Measurements from ENCODE around the gene CDC6.
A peak's percentile ranks its signal among the peaks of the same experiment; 100 is the strongest.

Gene CDC6

DNA sequence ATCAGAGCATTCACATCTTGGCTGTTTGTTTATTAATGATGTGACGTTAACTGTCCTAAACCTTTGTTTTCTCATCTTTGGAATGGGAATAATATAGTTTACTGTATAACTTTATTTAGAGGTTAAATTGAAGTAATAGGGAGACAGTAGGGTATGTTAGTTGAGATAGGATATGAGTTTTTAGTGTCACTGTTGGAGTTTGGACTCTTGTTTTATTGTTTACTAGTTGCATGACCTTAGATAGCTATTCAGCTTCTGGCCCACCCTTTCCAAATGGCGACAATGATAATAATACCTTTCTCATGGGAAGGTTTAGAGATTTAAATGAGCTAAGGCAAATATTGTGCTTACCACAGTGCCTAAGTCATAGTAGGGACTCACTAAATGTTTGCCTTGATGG is 28.2 kb upstream of the CDC6 start:
- H3K4me3 ChIP-seq (ENCODE audit: low read length in 2 of 2): no peak overlapping the region
- peak overlapping the region; percentile 35 to 44 for H3K27ac ChIP-seq (ENCODE audit: low read depth in 2 of 2, low read length in 2 of 2)
- no peaks in the 10 kb centered on the region for H3K9me3 ChIP-seq (ENCODE audit: control insufficient read depth in 2 of 2, low read length in 2 of 2)
- no peak overlapping the region for H3K9ac ChIP-seq (ENCODE audit: low read depth in 1 of 2, low read length in 2 of 2)
- no peaks in the 10 kb centered on the region for H3K4me1 ChIP-seq (ENCODE audit: control insufficient read depth in 2 of 2, insufficient read depth in 2 of 2, low read length in 2 of 2)
- H3K27me3 ChIP-seq (ENCODE audit: control insufficient read depth in 2 of 2, insufficient read depth in 2 of 2, low read length in 2 of 2): no peaks in the 10 kb centered on the region
- peaks cover 39 to 51% of the 10 kb centered on the region in 2 donors for H3K36me3 ChIP-seq (ENCODE audit: control insufficient read depth in 2 of 2, insufficient read depth in 2 of 2, low read length in 2 of 2)

DNA sequence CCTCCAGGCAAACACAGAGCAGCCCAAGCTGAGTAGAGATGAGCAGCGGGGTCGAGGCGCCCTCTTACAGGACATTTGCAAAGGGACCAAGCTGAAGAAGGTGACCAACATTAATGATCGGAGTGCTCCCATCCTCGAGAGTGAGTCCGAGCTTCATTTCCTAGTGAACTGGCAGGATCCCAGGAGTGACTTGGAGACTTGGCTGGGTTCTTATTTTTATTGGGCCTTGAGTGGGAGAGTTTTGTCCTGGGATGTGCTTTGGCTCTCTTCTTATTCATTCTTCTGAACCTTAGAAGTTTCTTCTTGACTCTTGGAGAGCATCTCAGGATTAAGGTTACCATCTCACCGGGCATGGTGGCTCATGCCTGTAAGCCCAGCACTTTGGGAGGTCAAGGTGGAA is 27.2 kb upstream of the CDC6 start:
- no peak overlapping the region for H3K27ac ChIP-seq (ENCODE audit: low read depth in 2 of 2, low read length in 2 of 2)
- H3K27me3 ChIP-seq (ENCODE audit: control insufficient read depth in 2 of 2, insufficient read depth in 2 of 2, low read length in 2 of 2): no peaks in the 10 kb centered on the region
- no peaks in the 10 kb centered on the region for H3K9me3 ChIP-seq (ENCODE audit: control insufficient read depth in 2 of 2, low read length in 2 of 2)
- no peak overlapping the region for H3K4me3 ChIP-seq (ENCODE audit: low read length in 2 of 2)
- H3K9ac ChIP-seq (ENCODE audit: low read depth in 1 of 2, low read length in 2 of 2): no peak overlapping the region
- H3K4me1 ChIP-seq (ENCODE audit: control insufficient read depth in 2 of 2, insufficient read depth in 2 of 2, low read length in 2 of 2): no peaks in the 10 kb centered on the region
- peaks cover 48 to 62% of the 10 kb centered on the region in 2 donors for H3K36me3 ChIP-seq (ENCODE audit: control insufficient read depth in 2 of 2, insufficient read depth in 2 of 2, low read length in 2 of 2)

DNA sequence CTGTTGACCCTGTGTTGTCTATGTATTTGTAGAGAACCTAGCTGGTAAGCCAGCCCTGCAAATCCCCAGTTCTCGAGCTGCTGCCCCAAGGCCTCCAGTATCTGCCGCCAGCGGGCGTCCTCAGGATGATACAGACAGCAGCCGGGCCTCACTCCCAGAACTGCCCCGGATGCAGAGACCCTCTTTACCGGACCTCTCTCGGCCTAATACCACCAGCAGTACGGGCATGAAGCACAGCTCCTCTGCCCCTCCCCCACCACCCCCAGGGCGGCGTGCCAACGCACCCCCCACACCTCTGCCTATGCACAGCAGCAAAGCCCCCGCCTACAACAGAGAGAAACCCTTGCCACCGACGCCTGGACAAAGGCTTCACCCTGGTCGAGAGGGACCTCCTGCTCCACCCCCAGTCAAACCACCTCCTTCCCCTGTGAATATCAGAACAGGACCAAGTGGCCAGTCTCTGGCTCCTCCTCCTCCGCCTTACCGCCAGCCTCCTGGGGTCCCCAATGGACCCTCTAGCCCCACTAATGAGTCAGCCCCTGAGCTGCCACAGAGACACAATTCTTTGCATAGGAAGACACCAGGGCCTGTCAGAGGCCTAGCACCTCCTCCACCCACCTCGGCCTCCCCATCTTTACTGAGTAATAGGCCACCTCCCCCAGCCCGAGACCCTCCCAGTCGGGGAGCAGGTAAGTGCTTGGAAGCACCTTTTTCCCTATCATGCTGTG is 23.1 kb upstream of the CDC6 start:
- H3K27me3 ChIP-seq (ENCODE audit: control insufficient read depth in 2 of 2, insufficient read depth in 2 of 2, low read length in 2 of 2): no peaks in the 10 kb centered on the region
- no peak overlapping the region for H3K9ac ChIP-seq (ENCODE audit: low read depth in 1 of 2, low read length in 2 of 2)
- H3K36me3 ChIP-seq (ENCODE audit: control insufficient read depth in 2 of 2, insufficient read depth in 2 of 2, low read length in 2 of 2): peaks cover 43 to 56% of the 10 kb centered on the region in 2 donors
- no peaks in the 10 kb centered on the region for H3K9me3 ChIP-seq (ENCODE audit: control insufficient read depth in 2 of 2, low read length in 2 of 2)
- no peaks in the 10 kb centered on the region for H3K4me1 ChIP-seq (ENCODE audit: control insufficient read depth in 2 of 2, insufficient read depth in 2 of 2, low read length in 2 of 2)
- H3K27ac ChIP-seq (ENCODE audit: low read depth in 2 of 2, low read length in 2 of 2): no peak overlapping the region
- no peak overlapping the region for H3K4me3 ChIP-seq (ENCODE audit: low read length in 2 of 2)

DNA sequence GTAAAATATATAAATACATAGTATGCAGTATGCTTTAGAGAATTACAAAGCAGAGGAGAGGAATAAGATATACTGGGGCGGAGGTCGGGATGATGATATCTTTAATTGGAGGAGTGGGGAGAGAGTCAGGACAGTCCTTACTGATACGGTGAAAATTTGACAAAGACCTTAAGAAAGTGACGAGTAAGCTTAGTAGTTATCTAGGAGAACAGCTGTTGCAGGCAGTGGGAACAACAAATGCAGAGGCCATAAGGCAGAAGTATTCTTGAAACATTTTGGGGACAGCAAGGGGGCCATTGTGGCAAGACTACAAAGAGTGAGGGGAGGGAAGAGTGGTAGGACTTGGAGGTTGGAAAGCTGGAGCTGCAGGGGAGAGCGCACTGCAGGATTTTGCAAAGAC is 22.3 kb upstream of the CDC6 start:
- Histone ChIP-seq H3K27me3 (ENCODE audit: control insufficient read depth in 2 of 2, insufficient read depth in 2 of 2, low read length in 2 of 2) (no peaks in the 10 kb centered on the region), H3K4me3 (ENCODE audit: low read length in 2 of 2) (no peak overlapping the region), H3K36me3 (ENCODE audit: control insufficient read depth in 2 of 2, insufficient read depth in 2 of 2, low read length in 2 of 2) (peaks cover 42 to 54% of the 10 kb centered on the region in 2 donors), H3K27ac (ENCODE audit: low read depth in 2 of 2, low read length in 2 of 2) (no peak overlapping the region), H3K9me3 (ENCODE audit: control insufficient read depth in 2 of 2, low read length in 2 of 2) (no peaks in the 10 kb centered on the region), H3K4me1 (ENCODE audit: control insufficient read depth in 2 of 2, insufficient read depth in 2 of 2, low read length in 2 of 2) (no peaks in the 10 kb centered on the region), H3K9ac (ENCODE audit: low read depth in 1 of 2, low read length in 2 of 2) (no peak overlapping the region)

DNA sequence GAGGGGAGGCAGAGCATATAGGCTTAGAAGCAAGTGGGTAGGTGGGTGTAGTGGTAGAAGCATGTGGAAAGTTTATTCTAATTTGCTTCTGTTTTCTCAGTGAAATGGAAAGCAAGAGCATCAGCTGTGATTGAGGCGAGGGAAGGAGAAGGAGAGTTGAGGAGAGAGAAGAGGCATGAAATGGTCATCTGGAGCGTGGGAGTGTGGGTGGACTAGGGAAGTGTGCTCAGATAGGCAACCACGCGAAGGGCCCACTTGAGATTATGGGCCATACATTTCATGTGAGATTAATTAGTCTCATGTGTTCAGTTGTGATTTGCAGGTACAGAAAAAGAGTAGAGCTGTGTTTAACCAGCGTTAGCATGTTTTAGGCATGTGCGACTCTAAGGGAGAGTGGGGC is 20.8 kb upstream of the CDC6 start:
- Histone ChIP-seq H3K27ac (ENCODE audit: low read depth in 2 of 2, low read length in 2 of 2) (no peak overlapping the region), H3K36me3 (ENCODE audit: control insufficient read depth in 2 of 2, insufficient read depth in 2 of 2, low read length in 2 of 2) (peaks cover 42 to 62% of the 10 kb centered on the region in 2 donors), H3K9ac (ENCODE audit: low read depth in 1 of 2, low read length in 2 of 2) (no peak overlapping the region), H3K9me3 (ENCODE audit: control insufficient read depth in 2 of 2, low read length in 2 of 2) (no peaks in the 10 kb centered on the region), H3K4me1 (ENCODE audit: control insufficient read depth in 2 of 2, insufficient read depth in 2 of 2, low read length in 2 of 2) (no peaks in the 10 kb centered on the region), H3K27me3 (ENCODE audit: control insufficient read depth in 2 of 2, insufficient read depth in 2 of 2, low read length in 2 of 2) (no peaks in the 10 kb centered on the region), H3K4me3 (ENCODE audit: low read length in 2 of 2) (no peak overlapping the region)

DNA sequence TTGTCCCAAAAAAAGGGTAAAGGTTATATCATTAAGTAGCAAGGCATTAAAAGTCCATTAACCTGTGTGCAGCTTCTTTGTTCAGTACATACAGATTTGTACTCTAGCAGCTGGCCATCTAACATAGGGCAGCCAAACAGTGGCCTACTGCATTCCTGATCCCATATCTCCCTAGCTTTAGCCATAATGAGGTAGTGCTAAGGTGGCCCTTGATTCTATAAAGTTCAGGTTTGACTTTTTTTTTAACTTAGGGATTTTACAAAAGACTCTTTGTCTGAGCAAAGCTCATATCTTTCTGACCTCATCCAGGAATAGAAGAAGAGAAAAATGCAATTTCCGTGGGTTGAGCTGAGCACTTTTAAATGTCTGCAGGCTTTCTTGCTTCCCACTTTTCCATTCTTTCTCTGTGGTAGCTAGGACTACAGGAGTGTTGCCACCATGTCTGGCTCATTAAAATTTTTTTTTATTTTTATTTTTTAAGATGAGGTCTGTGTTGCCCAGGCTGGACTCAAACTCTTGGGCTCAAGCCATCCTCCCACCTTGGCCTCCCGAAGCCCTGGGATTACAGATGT is 19.5 kb upstream of the CDC6 start:
- Histone ChIP-seq H3K4me1 (ENCODE audit: control insufficient read depth in 2 of 2, insufficient read depth in 2 of 2, low read length in 2 of 2) (no peaks in the 10 kb centered on the region), H3K27ac (ENCODE audit: low read depth in 2 of 2, low read length in 2 of 2) (no peak overlapping the region), H3K36me3 (ENCODE audit: control insufficient read depth in 2 of 2, insufficient read depth in 2 of 2, low read length in 2 of 2) (peaks cover 38 to 55% of the 10 kb centered on the region in 2 donors)

DNA sequence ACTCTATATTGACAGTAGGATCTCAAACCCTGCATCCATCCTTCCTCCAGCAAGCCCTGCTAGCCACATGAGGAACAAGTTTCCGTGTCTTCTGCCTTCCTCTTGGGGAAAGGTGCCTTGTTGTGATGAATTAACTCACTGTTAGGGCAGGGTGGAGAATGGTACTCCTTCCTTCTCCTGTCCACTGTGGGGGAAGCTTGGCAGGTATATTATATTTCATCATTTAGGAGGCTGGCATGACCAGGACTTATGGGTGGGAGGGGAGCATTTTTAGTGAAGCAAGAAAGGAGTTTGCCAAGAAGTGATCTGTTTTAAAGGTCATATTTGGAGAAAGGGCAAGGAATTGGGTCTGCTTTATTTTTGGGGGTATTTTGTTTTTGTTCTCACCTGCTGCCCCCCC is 9.3 kb upstream of the CDC6 start:
- Histone ChIP-seq H3K4me1 (ENCODE audit: control insufficient read depth in 2 of 2, insufficient read depth in 2 of 2, low read length in 2 of 2) (peaks cover 0 to under 1% of the 10 kb centered on the region in 2 donors), H3K27me3 (ENCODE audit: control insufficient read depth in 2 of 2, insufficient read depth in 2 of 2, low read length in 2 of 2) (no peaks in the 10 kb centered on the region), H3K4me3 (ENCODE audit: low read length in 2 of 2) (no peak overlapping the region), H3K9me3 (ENCODE audit: control insufficient read depth in 2 of 2, low read length in 2 of 2) (no peaks in the 10 kb centered on the region), H3K36me3 (ENCODE audit: control insufficient read depth in 2 of 2, insufficient read depth in 2 of 2, low read length in 2 of 2) (peaks cover 56 to 60% of the 10 kb centered on the region in 2 donors), H3K9ac (ENCODE audit: low read depth in 1 of 2, low read length in 2 of 2) (no peak overlapping the region), H3K27ac (ENCODE audit: low read depth in 2 of 2, low read length in 2 of 2) (no peak overlapping the region)

More for the DNA sequence above, 19.5 kb upstream of the CDC6 start:
- Histone ChIP-seq H3K9ac (ENCODE audit: low read depth in 1 of 2, low read length in 2 of 2) (no peak overlapping the region), H3K27me3 (ENCODE audit: control insufficient read depth in 2 of 2, insufficient read depth in 2 of 2, low read length in 2 of 2) (no peaks in the 10 kb centered on the region), H3K4me3 (ENCODE audit: low read length in 2 of 2) (no peak overlapping the region), H3K9me3 (ENCODE audit: control insufficient read depth in 2 of 2, low read length in 2 of 2) (no peaks in the 10 kb centered on the region)

DNA sequence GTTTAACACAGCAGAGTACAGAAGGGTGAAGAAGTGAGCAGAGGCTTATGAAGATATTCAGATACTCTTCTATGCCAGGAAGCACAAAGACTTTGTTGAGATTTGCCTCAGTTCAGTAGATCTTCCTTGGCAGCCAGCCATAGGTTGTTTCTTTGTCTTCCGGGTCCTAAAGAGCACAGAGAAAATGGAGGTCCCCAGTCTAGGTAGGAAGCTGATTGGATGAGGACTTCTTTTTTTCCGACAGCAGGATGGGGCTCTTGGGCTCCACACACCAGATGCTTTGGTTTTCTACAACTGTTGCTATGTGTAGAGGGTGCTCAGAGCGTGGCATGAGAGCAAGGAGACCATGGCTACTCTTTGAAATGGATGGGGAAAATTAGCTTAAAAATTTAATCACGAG is 8.3 kb upstream of the CDC6 start:
- Histone ChIP-seq H3K9ac (ENCODE audit: low read depth in 1 of 2, low read length in 2 of 2) (no peak overlapping the region), H3K36me3 (ENCODE audit: control insufficient read depth in 2 of 2, insufficient read depth in 2 of 2, low read length in 2 of 2) (peaks cover 48 to 56% of the 10 kb centered on the region in 2 donors), H3K27me3 (ENCODE audit: control insufficient read depth in 2 of 2, insufficient read depth in 2 of 2, low read length in 2 of 2) (no peaks in the 10 kb centered on the region), H3K4me1 (ENCODE audit: control insufficient read depth in 2 of 2, insufficient read depth in 2 of 2, low read length in 2 of 2) (peaks cover 6% of the 10 kb centered on the region in 2 donors), H3K9me3 (ENCODE audit: control insufficient read depth in 2 of 2, low read length in 2 of 2) (no peaks in the 10 kb centered on the region), H3K27ac (ENCODE audit: low read depth in 2 of 2, low read length in 2 of 2) (no peak overlapping the region), H3K4me3 (ENCODE audit: low read length in 2 of 2) (no peak overlapping the region)

DNA sequence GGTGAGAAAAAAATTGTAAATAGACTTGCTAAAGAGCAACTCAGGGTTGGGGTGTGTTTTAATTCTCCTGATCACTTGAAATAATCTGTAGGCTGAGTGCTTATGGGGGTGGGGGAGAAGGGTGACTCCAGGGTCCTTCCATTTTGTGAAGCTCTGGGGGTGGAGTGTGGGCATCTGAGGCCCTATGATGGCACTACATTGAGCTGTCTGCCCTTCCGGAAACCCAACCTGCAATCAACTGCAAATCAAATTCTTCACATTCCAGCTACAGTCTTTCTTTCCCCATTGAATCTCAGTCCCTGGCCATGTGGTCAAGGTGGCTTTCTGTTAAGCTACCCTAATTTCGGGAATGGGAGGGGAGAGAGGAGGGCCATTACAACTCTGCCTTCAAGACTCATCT is 6.0 kb upstream of the CDC6 start:
- no peaks in the 10 kb centered on the region for H3K27me3 ChIP-seq (ENCODE audit: control insufficient read depth in 2 of 2, insufficient read depth in 2 of 2, low read length in 2 of 2)
- H3K36me3 ChIP-seq (ENCODE audit: control insufficient read depth in 2 of 2, insufficient read depth in 2 of 2, low read length in 2 of 2): peaks cover 31 to 44% of the 10 kb centered on the region in 2 donors

DNA sequence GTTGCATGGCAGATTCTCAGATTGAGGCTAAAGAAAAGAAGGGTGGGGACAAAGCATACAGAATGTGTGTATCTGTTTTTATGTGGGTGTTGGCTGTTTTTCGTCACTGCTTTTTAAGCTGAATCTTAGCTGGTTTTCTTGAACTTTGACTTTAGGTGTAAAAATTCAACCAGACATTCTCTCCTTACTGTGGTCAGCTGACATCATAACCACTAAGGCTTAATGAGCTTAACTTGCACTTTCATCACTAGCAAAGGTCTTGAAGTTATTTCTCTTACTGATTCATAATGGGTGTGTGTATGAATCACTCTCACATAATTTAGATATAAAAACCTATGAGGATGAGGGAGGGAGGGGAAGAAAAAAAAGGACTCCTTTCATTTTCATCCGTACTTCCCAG is 4.0 kb upstream of the CDC6 start:
- no peaks in the 10 kb centered on the region for H3K9me3 ChIP-seq (ENCODE audit: control insufficient read depth in 2 of 2, low read length in 2 of 2)
- H3K4me3 ChIP-seq (ENCODE audit: low read length in 2 of 2): peak overlapping the region; percentile 50 to 65
- H3K4me1 ChIP-seq (ENCODE audit: control insufficient read depth in 2 of 2, insufficient read depth in 2 of 2, low read length in 2 of 2): peaks cover 19 to 24% of the 10 kb centered on the region in 2 donors
- peak overlapping the region; percentile 49 to 71 for H3K9ac ChIP-seq (ENCODE audit: low read depth in 1 of 2, low read length in 2 of 2)
- H3K27me3 ChIP-seq (ENCODE audit: control insufficient read depth in 2 of 2, insufficient read depth in 2 of 2, low read length in 2 of 2): no peaks in the 10 kb centered on the region
- H3K36me3 ChIP-seq (ENCODE audit: control insufficient read depth in 2 of 2, insufficient read depth in 2 of 2, low read length in 2 of 2): peaks cover 21 to 31% of the 10 kb centered on the region in 2 donors
- peak overlapping the region; percentile 93 to 96 for H3K27ac ChIP-seq (ENCODE audit: low read depth in 2 of 2, low read length in 2 of 2)

More for the DNA sequence above, 6.0 kb upstream of the CDC6 start:
- Histone ChIP-seq H3K27ac (ENCODE audit: low read depth in 2 of 2, low read length in 2 of 2) (no peak overlapping the region), H3K4me1 (ENCODE audit: control insufficient read depth in 2 of 2, insufficient read depth in 2 of 2, low read length in 2 of 2) (peaks cover 14 to 17% of the 10 kb centered on the region in 2 donors), H3K9me3 (ENCODE audit: control insufficient read depth in 2 of 2, low read length in 2 of 2) (no peaks in the 10 kb centered on the region), H3K9ac (ENCODE audit: low read depth in 1 of 2, low read length in 2 of 2) (no peak overlapping the region), H3K4me3 (ENCODE audit: low read length in 2 of 2) (no peak overlapping the region)
